ENCODE measurements around the gene PSMG1.
"Not testable (repeated sequence)": the region's sequence is repeated elsewhere in the genome, so short reads cannot be mapped to it uniquely, and the experiment has no call there.

Gene PSMG1, protein sequence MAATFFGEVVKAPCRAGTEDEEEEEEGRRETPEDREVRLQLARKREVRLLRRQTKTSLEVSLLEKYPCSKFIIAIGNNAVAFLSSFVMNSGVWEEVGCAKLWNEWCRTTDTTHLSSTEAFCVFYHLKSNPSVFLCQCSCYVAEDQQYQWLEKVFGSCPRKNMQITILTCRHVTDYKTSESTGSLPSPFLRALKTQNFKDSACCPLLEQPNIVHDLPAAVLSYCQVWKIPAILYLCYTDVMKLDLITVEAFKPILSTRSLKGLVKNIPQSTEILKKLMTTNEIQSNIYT

DNA sequence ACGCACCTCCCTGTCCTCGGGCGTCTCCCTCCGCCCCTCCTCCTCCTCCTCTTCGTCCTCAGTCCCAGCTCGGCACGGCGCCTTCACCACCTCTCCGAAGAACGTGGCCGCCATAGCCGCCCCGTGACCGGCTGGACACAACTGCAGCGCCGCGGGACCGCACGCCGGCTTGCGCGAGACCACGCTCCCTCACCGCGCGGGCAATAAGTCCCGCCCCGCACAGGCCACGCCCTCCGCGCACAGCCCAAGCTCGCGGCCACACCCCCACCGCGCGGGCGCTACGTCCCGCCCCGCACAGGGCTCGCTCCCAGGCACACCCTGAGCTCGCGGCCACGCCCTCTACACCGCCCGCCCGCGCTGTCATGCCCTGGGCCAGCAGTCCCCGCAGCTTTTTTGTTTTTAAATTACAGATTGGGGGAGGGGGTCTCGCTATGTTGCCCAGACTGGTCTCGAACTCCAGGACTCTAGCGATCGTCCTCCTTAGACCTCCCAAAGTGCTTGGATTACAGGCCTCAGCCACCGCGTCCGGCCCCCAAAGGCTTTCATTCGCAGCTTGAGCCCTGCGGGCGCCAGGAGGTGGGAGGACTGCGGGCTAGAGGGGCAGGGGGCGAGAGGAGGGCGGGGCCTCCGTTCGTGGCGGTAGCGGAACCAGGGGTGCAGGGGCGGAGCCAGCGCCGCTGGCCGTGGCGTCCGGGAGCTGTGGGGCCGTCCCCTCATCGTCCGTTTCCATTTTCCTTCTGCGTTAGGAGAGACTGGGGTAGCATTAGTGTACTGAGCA lies at the start of gene PSMG1:
Gene PSMG1 (minus strand): TSS at position 180 of the 778 bp plus-strand sequence. CDS start 66 bp downstream, at position 114.
- DNase-seq (ENCODE audit: low read depth) = peak; percentile 84
- H3K4me3 ChIP-seq (ENCODE audit: low read depth, low read length) = peak within 1 kb of the TSS; percentile 95

DNA sequence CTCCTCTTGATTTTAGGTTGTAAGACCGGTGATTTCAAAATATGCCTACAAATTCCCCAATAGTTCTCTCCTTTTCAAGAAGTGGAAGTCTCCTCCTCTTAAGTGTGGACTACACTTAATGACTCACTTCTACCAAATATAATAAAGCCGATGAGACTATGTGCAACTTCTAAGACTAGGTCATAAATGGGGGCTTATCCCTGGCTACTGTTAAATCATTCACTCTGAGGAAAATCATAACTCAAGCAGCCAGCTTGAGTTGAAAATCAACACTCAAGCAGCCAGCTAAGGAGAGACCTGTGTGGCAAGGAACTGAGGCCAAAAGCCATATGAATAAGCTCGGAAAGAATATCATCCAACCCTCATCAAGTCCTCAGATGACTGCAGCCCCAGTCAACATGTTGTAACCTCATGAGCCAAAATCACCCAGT lies 49.6 kb upstream of the PSMG1 start:
- peak; percentile 14 for DNase-seq (ENCODE audit: low read depth)
- H3K4me3 ChIP-seq (ENCODE audit: low read depth, low read length) = no peak overlapping the region

DNA sequence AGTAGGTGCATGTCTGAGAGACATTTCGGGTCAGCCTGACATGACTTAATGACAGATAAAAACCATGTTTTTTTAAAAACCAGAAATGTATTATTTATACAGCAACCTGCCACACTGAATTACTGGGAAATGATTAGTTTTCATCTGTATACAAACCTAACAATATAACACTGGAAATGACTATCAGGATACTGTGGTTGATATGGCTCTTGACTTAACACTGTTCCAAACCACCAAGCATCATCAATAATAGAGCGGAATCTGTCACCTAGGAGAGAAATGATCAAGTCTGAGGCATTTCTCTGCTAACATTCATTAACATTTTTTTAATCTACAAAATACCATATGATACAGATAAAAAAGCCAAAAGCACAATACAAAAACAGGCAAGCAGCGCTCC lies 41.7 kb upstream of the PSMG1 start:
- no peak for DNase-seq (ENCODE audit: low read depth)
- no peak overlapping the region for H3K4me3 ChIP-seq (ENCODE audit: low read depth, low read length)

DNA sequence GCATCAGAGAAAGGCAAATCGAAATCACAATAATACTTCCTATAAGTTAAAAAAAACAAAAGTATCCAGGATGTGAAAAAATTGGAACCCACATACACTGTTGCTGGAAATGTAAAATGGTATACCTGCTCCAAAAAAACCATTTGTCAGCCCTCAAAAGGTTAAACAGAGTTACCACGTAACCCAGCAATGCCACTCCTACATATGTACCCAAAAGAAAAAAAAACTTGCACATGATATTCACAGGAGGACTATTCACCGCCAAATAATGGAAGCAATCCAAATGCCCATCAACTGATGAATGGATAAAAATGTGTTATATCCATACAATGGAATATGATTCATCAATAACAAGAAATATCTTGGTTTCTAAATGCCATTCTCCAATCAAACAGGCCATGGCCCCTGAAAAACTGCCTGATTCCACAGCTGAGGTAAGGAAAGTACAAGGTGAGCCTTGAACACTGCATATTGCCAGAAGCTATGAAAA lies 38.8 kb upstream of the PSMG1 start:
- no peak for DNase-seq (ENCODE audit: low read depth)
- H3K4me3 ChIP-seq (ENCODE audit: low read depth, low read length) = no peak overlapping the region

DNA sequence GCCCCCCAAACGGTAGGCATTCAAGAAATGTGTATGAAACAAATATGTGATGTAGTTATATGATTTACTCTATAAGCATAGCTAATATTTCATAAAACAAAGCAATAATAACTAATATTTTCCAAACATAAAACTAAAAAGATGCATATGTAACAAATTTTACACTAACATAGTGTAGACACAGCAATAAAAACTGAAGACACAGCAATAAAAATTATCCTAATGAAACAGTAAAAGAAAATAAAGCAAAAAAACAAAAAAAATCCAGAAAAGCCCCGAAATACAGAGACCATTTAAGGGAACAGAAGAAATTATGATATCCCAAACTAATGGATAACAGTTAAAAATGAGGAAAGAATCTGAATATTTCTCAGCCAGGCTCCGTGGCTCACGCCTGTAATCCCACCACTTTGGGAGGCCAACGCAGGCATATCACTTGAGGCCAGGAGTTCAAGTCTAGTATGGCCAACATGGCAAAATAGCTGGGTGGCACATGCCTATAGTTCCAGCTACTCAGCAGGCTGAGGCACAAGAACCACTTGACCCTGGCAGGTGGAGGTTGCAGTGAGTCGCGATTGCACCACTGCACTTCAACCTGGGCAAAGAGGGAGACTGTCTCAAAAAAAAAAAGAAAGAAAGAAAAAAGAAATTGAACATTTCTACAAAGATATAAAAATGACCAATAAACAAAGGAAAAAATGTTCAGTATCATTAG lies 38.2 kb upstream of the PSMG1 start:
- DNase-seq (ENCODE audit: low read depth) = no peak
- H3K4me3 ChIP-seq (ENCODE audit: low read depth, low read length) = no peak overlapping the region

DNA sequence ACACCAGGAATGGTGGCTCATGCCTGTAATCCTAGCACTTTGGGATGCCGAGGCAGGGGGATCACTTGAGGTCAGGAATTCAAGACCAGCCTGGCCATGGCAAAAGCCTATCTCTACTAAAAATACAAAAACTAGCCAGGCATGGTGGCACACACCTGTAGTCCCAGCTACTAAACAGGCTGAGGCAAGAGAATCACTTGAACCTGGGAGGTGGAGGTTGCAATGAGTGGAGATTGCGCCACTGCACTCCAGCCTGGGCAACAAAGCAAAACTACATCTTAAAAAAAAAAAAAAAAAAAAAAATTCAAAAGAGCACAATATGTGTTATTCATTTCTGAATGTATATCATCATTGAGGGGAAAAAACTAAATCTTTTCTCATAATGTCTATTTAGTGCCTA lies 37.6 kb upstream of the PSMG1 start:
- H3K4me3 ChIP-seq (ENCODE audit: low read depth, low read length); DNase-seq (ENCODE audit: low read depth): not testable (repeated sequence)

DNA sequence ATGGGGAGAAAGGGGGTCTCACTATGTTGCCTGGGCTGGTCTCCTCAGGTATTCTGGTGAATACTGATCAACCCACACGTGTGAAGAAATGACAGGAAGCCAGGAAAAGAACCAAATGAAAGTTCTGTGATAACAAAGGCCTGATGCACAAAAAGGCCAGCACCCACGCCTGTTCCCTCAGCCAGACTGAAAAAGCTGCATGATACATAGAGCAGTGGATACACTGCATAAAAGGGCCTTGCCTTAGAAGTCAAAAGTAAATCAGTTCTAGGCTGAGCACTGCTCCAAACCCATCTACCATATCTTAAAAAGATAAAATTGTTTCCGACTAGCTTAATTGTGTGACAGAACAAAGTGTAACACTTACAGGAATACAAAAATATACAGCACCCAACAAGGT lies 36.9 kb upstream of the PSMG1 start:
- no peak for DNase-seq (ENCODE audit: low read depth)

DNA sequence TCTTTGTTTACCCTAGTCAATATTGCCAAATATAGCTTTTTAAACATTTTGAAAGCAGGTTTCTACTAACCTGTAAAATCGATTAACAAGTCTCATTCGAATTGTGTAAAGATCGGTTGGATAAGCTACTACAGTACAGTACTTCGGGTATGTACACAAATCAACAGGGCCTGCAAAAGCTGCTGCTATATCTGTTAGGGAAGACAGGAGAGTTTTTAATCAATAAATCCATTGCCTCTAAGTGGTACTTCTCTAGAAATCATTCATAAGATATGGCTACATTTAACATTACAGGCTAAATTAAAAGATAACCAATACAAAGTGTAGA lies 34.8 kb upstream of the PSMG1 start:
- H3K4me3 ChIP-seq (ENCODE audit: low read depth, low read length) = no peak overlapping the region
- DNase-seq (ENCODE audit: low read depth) = no peak

More for the DNA sequence above, 36.9 kb upstream of the PSMG1 start:
- H3K4me3 ChIP-seq (ENCODE audit: low read depth, low read length) = no peak overlapping the region

DNA sequence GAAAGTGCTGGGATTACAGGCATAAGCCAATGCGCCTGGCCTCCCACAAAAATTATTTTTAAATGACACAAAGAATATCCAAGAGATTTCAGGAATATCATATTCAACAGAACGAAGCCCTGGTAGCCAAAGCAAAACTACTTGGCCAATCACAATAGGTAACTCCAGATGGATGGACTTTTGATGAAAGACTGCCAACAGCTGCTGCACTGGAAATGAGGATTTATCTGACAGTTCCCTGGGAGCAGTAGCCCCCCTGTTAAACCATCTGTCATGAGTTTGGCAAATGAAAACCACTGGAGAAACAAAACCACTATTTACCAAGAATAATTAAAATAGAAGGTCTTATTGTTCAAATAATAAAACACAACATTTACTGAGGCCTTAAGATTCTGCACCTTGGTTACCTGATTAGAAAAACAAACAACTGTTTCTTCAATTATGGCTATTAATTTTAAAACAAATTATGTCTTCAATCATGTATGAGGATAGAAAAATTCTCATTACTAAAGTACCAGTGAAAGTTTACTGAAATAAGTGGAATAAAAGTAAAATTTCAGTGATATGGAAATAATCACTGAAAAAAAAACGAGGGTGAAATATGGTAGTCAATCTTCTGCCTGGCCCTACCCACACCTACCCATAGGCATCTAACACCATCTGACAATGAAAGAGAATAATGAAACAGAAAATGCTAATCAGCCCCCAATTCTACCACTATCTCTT lies 34.3 kb upstream of the PSMG1 start:
- H3K4me3 ChIP-seq (ENCODE audit: low read depth, low read length) = no peak overlapping the region
- DNase-seq (ENCODE audit: low read depth) = no peak

DNA sequence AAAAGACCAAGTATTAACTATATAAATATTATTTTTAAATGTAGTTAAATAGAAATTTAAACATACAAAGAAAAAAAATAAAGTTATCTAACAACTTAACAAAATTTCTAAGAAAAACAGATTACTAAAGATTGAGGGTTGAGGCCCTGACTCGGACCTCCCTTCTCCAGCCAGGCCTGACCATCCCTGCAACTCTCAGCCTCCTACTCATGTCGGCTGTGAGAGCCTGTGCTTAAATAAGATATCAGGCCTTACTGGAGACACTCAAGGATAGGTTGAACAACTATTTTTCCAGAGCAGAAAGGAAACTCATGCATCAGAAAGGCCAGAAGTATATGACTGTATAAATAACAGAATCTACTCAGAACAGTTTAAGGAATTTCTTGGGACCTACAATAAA lies 33.0 kb upstream of the PSMG1 start:
- no peak overlapping the region for H3K4me3 ChIP-seq (ENCODE audit: low read depth, low read length)
- DNase-seq (ENCODE audit: low read depth) = no peak

DNA sequence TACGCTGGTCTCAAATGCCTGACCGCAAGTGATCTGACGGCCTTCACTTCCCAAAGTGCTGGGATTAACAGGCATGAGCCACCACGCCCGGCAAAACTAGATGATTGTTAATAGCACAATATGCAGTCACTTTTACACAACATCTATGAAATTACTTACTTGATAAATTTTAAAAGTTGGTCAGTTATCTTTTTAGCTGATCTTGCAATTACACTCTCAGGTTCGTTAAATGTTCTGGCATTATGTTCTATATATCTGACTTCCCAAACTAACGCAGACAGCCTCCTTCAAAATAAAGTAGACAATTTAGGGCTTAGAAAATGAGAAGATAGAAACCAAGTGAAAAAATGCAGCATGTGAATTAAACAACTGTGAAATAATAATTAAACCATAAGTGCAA lies 31.8 kb upstream of the PSMG1 start:
- DNase-seq (ENCODE audit: low read depth) = no peak
- H3K4me3 ChIP-seq (ENCODE audit: low read depth, low read length) = no peak overlapping the region

DNA sequence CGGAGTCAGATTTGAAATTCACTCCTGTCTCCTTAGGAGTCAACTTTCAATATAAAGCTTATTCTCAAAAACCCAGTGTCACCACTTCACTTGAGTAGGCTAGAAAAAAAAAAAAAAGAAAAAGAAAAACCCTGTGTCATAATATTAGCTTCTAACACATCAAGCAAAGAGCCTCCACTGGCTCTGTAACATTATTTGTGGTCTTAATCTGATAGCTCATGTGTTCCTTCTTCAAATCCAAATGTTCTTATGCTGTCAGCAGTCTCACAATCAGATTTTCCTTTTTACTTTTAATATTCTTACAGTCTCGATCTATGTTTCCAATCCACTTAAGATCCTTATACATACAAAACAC lies 26.1 kb upstream of the PSMG1 start:
- DNase-seq (ENCODE audit: low read depth) = no peak
- no peak overlapping the region for H3K4me3 ChIP-seq (ENCODE audit: low read depth, low read length)

DNA sequence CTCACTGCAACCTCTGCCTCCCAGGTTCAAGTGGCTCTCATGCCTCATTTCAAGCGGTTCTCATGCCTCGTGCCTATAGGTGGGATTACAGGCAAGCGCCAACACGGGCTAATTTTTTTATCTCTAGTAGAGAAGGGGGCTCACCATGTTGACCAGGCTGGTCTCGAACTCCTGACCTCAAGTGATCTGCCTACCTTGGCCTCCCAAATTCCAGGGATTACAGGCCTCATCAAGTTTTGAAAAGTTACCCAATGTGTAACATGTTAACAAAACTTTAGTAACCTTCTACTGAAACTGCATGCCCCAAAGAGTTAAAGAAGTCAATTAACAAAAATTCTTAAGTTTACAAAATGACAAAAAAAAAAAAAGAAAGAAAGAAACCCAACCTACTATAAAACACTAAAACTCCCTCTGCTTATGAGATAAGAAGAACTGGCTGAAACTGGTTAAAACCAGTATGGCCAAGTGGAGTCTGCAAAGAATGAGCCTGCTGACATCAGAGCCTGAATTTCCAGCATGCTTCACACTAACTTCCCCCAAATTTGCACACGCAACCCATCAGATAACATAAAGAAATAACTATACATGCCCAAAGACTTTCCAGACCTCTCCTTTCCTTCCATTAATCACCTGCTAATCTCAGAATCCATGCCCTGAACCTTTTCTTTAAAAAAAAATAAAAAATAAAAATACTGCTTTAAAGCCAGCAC lies 25.5 kb upstream of the PSMG1 start:
- H3K4me3 ChIP-seq (ENCODE audit: low read depth, low read length) = no peak overlapping the region
- DNase-seq (ENCODE audit: low read depth) = no peak

DNA sequence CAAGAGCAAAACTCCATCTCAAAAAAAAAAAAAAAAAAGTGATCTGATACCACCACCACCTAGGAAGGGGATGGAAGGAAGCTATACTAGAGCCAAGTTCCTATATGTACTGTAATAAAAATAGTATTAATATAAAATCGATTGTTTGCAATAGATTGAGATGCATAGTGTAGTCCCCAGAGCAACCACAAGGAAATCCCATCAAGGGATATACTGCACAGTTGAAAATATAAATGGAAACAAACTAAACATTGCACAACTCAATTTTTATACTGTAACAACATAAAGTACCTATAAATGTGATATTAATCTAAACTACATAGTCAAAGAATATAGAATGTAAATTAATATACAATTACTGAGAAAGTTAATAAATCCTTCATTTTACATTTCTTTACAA lies 20.9 kb upstream of the PSMG1 start:
- no peak for DNase-seq (ENCODE audit: low read depth)
- H3K4me3 ChIP-seq (ENCODE audit: low read depth, low read length) = no peak overlapping the region

DNA sequence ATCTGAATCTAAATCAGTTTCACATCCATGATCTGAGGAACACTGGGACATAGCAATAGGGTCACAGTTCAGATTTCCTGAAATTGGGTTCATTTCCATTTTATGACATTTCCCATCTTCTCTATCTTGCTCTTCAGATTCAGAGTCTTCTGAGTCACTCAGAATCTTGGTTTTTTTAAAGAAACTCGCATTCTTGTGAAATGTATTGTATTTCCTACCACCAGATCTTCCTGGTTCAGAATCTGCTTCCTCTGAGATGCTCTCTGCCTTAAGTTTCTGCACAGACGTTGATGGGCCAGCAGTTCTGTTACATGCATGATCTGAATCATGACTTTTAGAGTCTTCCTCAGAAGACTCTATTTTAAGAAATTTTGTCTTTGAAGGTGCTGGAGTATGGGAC lies 15.5 kb upstream of the PSMG1 start:
- no peak overlapping the region for H3K4me3 ChIP-seq (ENCODE audit: low read depth, low read length)
- DNase-seq (ENCODE audit: low read depth) = no peak

DNA sequence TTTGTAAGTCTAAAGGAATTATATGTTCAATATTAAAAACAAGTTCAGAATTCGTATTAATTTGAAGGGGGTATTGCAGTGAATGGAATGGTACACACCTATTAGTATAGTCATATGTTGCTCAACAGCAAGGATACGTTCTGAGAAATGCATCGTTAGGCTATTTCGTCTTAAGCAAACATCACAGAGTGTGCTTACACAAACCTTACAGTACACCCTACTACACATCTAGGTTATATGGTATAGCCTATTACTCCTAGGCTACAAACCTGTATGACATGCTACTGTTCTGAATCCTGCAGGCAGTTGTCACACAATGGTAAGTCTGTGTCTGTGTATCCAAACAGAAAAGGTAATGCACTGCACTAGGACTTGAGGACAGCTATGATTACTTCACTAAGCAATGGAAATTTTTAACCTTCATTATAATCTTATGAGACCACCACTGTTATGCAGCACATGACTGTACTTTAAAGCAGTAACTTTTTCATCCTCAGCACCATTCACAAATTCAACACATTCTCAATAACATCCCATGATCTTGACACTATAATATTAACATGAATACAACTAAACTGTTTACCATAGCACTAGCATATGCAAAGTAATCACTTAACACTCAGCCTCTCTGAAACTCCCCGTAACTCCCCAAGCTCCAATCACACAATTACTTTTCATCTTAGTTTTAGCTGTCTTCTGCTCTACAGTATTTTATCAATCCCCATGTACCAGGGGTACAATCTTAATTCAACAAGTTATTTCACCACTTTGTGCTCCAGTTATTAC lies 14.4 kb upstream of the PSMG1 start:
- H3K4me3 ChIP-seq (ENCODE audit: low read depth, low read length) = no peak overlapping the region
- DNase-seq (ENCODE audit: low read depth) = no peak

DNA sequence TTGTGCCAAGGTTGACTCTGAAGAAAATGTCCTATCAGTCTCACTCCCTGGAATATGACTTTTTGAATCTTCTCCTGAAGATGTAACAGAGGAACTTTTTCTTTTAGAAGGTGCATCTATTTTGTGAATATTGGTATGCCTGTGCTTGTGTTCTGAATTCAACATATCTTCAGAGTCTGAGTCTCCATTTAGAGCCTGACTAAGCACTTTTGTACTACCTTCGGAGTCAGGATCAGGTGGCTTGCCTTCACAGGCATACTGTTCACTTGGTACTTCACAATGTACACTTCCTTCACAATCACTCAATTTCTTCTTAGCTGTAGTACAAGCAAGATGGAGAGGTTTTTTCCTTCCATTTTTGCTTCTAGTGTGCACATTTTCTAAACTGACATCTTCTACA lies 13.6 kb upstream of the PSMG1 start:
- DNase-seq (ENCODE audit: low read depth) = no peak
- no peak overlapping the region for H3K4me3 ChIP-seq (ENCODE audit: low read depth, low read length)

DNA sequence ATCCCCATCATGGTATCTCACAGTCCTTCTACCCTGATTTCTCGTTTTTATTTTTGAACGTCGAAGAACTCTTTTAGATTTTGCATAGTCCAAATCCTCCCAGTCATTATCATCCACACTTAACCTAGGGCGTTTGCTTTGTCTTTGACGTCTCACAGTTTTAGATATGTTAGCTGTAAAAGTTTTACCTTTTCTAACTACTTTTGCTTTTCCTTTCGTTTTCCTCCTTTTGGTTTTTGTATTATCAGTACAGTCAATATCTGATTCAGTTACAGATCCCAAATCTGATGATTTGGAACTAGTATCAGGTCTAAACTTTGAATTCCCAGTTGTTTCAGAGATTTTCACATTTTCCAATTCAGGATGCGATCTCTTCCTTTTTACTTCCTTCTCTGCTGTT lies 13.1 kb upstream of the PSMG1 start:
- DNase-seq (ENCODE audit: low read depth) = no peak
- H3K4me3 ChIP-seq (ENCODE audit: low read depth, low read length) = no peak overlapping the region

DNA sequence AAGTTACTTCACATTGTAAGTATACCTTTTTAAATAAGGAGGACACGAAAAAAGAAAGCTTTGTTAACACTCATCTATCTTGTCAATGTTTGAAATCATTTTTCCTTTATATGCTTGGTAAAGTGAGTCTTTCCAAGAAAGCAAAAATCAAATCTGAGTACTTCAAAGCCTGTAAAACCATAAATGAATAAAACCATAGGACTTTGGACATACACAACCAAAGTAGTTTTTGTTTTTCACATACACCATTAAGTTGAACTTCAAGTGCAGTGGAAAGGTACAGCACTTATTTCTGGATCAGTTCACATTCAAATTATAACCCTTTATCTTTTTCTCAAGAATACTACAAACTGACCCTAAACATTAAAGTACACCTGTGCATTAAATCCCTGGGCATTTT lies 10.1 kb upstream of the PSMG1 start:
- no peak for DNase-seq (ENCODE audit: low read depth)
- H3K4me3 ChIP-seq (ENCODE audit: low read depth, low read length) = no peak overlapping the region
